DND-41 (cell line): Measurements from ENCODE around the gene ENGASE.

Experiments
- ATAC-seq: fragments of 200-7000 bp; cut with Tn5 transposase; 3 replicates; pipeline ENCODE4 v1.9.1; 2021; ENCODE audit warnings: low read depth; ENCODE audit not compliant: insufficient read depth
- DNase-seq: peaks from one replicate; pipeline ENCODE4 v3.0.0-alpha.2; 2020
- H2AFZ ChIP-seq: 2 replicates; pipeline ENCODE4 v1.6.0; 2012; ENCODE audit warnings: low read depth, low read length
- H3K27ac ChIP-seq: 2 replicates; pipeline ENCODE4 v1.5.1; 2012; ENCODE audit warnings: low read length, inconsistent platforms
- H3K27me3 ChIP-seq: fragments of 200-600 bp; sonication (generic); 2 replicates; pipeline ENCODE4 v1.6.0; 2012; ENCODE audit warnings: low read length, mild to moderate bottlenecking, inconsistent platforms; ENCODE audit not compliant: insufficient read depth, poor library complexity
- H3K36me3 ChIP-seq: 2 replicates; pipeline ENCODE4 v1.5.1; 2012; ENCODE audit warnings: low read length, inconsistent platforms; ENCODE audit not compliant: insufficient read depth
- H3K4me1 ChIP-seq: 2 replicates; pipeline ENCODE4 v1.5.1; 2012; ENCODE audit warnings: mild to moderate bottlenecking, low read length; ENCODE audit not compliant: insufficient read depth
- H3K4me2 ChIP-seq: 2 replicates; pipeline ENCODE4 v1.6.0; 2012; ENCODE audit warnings: mild to moderate bottlenecking, moderate library complexity, low read length, inconsistent platforms; ENCODE audit not compliant: insufficient read depth
- H3K4me3 ChIP-seq, 2 experiments: fragments of 200-600 bp in 1 of 2; shearing (Covaris generic) in 1 of 2; 2 replicates each; pipeline ENCODE4 v1.5.1; 2012 to 2016; ENCODE audit warnings: inconsistent platforms in 2 of 2, low read length in 2 of 2, mild to moderate bottlenecking in 2 of 2, low read depth in 1 of 2, moderate library complexity in 1 of 2
- H3K79me2 ChIP-seq: 2 replicates; pipeline ENCODE4 v1.6.0; 2012; ENCODE audit warnings: low read length, inconsistent platforms; ENCODE audit not compliant: insufficient read depth
- H3K9ac ChIP-seq: 2 replicates; pipeline ENCODE4 v1.6.0; 2012; ENCODE audit warnings: low read depth, mild to moderate bottlenecking, inconsistent platforms, low read length, moderate library complexity
- H3K9me3 ChIP-seq: 2 replicates; pipeline ENCODE4 v1.5.1; 2012; ENCODE audit warnings: low read length, moderate library complexity, mild to moderate bottlenecking, inconsistent platforms; ENCODE audit not compliant: insufficient read depth, severe bottlenecking
- H4K20me1 ChIP-seq: 2 replicates; pipeline ENCODE4 v1.6.0; 2012; ENCODE audit warnings: low read length; ENCODE audit not compliant: insufficient read depth
- EZH2 ChIP-seq: IDR thresholded peaks from 3 replicates; pipeline ENCODE4 v1.6.1; 2012; ENCODE audit warnings: borderline replicate concordance, low read depth, mild to moderate bottlenecking, moderate library complexity, low read length, inconsistent platforms; ENCODE audit not compliant: severe bottlenecking
- TF ChIP-seq, protein P1 (sequence below): IDR thresholded peaks from 2 replicates; pipeline ENCODE4 v1.5.1; 2012; ENCODE audit warnings: borderline replicate concordance, low read length, moderate library complexity, mild to moderate bottlenecking; ENCODE audit not compliant: poor library complexity, severe bottlenecking; ENCODE audit errors: extremely low read depth

The ENGASE gene

DNA sequence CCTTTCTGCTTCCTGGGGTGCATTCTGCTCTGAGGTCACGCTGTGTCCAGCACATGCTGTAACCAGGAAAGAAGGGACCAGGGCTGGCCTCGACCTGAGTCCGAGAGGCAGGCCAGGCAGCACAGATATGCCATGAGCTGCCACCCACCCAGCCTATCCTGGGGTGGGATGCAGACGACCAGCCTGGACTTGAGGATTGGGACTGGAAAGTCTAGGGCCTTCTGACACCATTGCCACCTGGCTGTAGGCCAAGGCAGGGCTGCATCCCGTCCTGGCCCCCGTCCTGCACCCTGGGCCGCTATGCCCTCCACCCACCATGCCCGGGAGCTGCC lies 14.3 kb downstream of the ENGASE start:
- Histone ChIP-seq H3K4me1 (no peaks in the 10 kb centered on the region), H3K27me3 (peaks cover 3% of the 10 kb centered on the region), H3K36me3 (peaks cover 16% of the 10 kb centered on the region), H3K9ac (no peak overlapping the region), H3K9me3 (no peaks in the 10 kb centered on the region), H3K79me2 (no peaks in the 10 kb centered on the region), H3K27ac (no peak overlapping the region), H3K4me3 (no peak overlapping the region), H3K4me2 (no peak overlapping the region), H2AFZ (no peak overlapping the region), H4K20me1 (peaks cover 23% of the 10 kb centered on the region)
- no peak for TF ChIP-seq EZH2
- TF ChIP-seq, protein P1, sequence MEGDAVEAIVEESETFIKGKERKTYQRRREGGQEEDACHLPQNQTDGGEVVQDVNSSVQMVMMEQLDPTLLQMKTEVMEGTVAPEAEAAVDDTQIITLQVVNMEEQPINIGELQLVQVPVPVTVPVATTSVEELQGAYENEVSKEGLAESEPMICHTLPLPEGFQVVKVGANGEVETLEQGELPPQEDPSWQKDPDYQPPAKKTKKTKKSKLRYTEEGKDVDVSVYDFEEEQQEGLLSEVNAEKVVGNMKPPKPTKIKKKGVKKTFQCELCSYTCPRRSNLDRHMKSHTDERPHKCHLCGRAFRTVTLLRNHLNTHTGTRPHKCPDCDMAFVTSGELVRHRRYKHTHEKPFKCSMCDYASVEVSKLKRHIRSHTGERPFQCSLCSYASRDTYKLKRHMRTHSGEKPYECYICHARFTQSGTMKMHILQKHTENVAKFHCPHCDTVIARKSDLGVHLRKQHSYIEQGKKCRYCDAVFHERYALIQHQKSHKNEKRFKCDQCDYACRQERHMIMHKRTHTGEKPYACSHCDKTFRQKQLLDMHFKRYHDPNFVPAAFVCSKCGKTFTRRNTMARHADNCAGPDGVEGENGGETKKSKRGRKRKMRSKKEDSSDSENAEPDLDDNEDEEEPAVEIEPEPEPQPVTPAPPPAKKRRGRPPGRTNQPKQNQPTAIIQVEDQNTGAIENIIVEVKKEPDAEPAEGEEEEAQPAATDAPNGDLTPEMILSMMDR: no peak
- ATAC-seq: no peak
- DNase-seq: no peak

DNA sequence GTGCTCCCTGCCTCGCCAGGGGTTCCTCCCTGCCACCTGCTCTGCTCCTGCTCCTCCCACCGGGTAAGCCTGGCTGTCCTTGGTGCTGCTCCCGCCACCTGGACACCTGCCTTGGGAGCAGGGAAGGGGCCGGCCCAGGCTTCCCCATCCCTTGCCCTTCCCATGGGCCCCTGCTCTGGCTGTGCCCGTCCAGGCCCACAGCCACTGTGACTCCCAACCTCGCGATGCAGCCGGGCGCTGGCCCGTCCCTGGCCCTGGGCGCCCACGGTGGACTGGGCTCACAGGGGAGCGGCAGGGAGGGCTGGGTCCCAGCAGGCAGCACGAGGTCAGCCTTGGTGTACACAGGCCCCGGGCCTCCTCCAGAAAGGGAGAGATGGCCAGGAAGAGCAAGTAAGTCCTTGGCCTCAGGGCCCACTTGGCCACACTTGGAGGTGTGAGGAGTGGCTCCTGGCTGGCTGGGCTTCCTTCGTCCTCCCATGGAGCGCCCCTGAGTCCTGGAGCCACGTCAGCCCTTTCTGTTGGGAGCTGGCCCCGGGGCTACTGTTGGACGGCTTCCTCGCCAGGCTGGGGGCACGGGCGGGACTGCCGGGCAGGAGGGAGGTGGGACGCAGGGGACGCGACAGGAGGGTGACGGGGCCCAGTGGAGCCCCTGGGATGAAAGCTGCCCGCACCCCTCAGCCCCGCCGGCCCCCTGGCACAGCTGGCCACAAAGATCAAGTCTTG lies 15.3 kb downstream of the ENGASE start:
- ATAC-seq (no peak), DNase-seq (no peak)
- TF ChIP-seq, protein P1: no peak
- TF ChIP-seq EZH2: no peak
- Histone ChIP-seq H3K4me3 (no peak overlapping the region), H3K9ac (no peak overlapping the region), H3K79me2 (no peaks in the 10 kb centered on the region), H3K4me1 (no peaks in the 10 kb centered on the region), H3K27ac (no peak overlapping the region), H3K36me3 (peaks cover 8% of the 10 kb centered on the region; the same call in 1 of the 2 replicates), H2AFZ (no peak overlapping the region), H3K4me2 (no peak overlapping the region), H3K27me3 (peaks cover 4% of the 10 kb centered on the region), H4K20me1 (peaks cover 22% of the 10 kb centered on the region; the same call in 1 of the 2 replicates), H3K9me3 (no peaks in the 10 kb centered on the region)

DNA sequence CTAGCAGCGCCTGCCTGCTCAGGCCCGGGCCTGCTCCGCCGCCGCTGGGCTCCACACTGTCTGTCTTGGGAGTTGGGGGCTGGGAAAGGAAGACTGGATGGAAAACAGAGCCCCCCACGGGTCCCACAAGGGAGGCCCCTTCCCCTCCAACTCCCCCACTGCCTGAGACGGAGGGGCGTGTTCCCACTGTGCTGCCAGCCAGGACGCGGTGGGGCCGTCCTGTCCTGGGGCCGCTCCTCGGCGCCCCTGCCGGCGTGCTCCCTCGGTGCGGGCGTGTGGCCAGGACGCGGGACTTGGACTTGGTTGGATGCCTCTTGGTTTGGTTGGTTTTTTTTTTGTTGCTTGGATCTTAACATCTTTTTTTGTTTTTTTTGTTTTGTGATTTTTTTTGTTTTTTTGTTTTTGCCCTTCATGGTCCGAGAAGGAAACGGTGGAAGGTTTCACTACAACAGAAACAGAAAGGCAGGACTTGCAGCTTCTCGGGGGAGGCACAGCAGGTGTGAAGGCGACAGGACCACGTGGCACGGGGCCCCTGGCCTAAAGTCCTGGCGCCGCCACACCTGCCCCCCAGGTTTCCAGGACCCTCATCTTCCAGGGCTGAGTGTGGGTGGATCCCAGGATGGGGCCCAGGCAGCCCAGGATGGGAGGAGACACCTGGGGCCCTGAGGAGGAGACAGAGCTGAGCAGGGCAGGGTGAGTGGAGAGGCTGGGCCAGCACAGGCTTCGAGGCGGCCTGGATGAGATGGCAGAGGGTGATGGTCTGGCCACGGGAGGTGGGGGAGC lies 16.0 kb downstream of the ENGASE start:
- H3K9me3 ChIP-seq: no peaks in the 10 kb centered on the region
- H3K79me2 ChIP-seq: no peaks in the 10 kb centered on the region
- no peaks in the 10 kb centered on the region for H3K4me1 ChIP-seq
- no peak overlapping the region for H3K4me3 ChIP-seq
- no peak for DNase-seq
- no peak for ATAC-seq
- peaks cover 3% of the 10 kb centered on the region; the same call in 1 of the 2 replicates for H3K36me3 ChIP-seq
- H3K27ac ChIP-seq: no peak overlapping the region
- no peak overlapping the region for H2AFZ ChIP-seq
- peaks cover 4% of the 10 kb centered on the region for H3K27me3 ChIP-seq
- H3K9ac ChIP-seq: no peak overlapping the region
- no peak for TF ChIP-seq EZH2
- peaks cover 22% of the 10 kb centered on the region; the same call in 1 of the 2 replicates for H4K20me1 ChIP-seq
- H3K4me2 ChIP-seq: no peak overlapping the region

DNA sequence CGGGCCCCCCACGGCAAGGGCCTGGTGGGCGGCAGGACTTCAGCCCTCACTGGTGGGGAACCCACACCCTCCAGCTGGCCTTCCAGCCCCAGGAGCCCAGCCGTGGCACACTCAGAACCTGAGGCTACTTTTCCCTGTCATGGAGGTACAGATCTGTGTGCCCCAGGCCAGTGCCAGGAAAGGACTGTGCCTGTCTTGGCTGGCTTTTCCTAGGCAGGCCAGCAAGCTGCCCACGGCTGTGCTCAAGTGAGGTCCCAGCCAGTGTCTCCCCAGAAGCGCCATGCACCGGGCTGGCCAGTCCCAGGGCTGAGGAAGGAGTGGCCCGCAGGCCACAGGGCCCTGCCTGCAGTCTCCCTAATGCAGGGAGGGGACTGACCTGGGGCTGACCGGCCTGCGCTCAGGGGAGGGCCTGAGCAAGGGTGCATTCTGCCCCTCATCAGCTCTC lies 16.6 kb downstream of the ENGASE start:
- TF ChIP-seq EZH2: no peak
- TF ChIP-seq, protein P1: no peak
- Histone ChIP-seq H3K9me3 (no peaks in the 10 kb centered on the region), H3K4me2 (no peak overlapping the region), H3K36me3 (peaks cover 3% of the 10 kb centered on the region; the same call in 1 of the 2 replicates), H3K79me2 (no peaks in the 10 kb centered on the region), H2AFZ (no peak overlapping the region), H3K9ac (no peak overlapping the region), H3K27me3 (peaks cover 4% of the 10 kb centered on the region), H4K20me1 (peaks cover 22% of the 10 kb centered on the region; the same call in 1 of the 2 replicates), H3K27ac (no peak overlapping the region), H3K4me1 (no peaks in the 10 kb centered on the region), H3K4me3 (no peak overlapping the region)
- no peak for DNase-seq
- ATAC-seq: no peak
